HG03045 (cell line): ENCODE results near the gene AP3B1.

Source experiments
- ATAC-seq: cut with Tn5 transposase; IDR thresholded peaks from one replicate; pipeline ENCODE4 v1.9.1; 2021; ENCODE audit warnings: mild to moderate bottlenecking, moderate library complexity; ENCODE audit not compliant: unreplicated experiment

Gene AP3B1

GRCh38 chr5:77983482-77984199, 310.9 kb downstream of the AP3B1 start:
- ATAC-seq = no peak

GRCh38 chr5:77981820-77982219, 312.7 kb downstream of the AP3B1 start:
- ATAC-seq = no peak

- no peak for ATAC-seq
Measured at GRCh38 chr5:77974576-77974975, 319.9 kb downstream of the AP3B1 start.

DNA sequence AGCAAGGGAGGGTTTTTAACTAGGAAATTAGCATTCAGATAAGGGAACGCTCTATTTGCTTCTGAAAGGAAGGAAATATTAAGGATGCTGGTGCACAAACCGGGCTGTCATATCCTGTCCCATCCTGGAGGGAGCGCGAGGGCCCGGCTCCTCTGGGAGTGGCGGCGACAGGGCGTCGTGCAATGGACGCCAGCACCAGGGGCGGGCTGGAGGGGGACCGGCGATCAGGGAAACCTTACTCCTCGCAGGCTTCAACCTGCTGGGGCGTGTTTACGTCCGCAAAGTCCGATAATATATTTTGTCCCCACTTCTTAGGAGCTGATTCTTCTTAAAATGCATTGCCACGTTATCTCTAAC, 321.3 kb downstream of the AP3B1 start:
- no peak for ATAC-seq

GRCh38 chr5:77972469-77973252, 321.8 kb downstream of the AP3B1 start:
- no peak for ATAC-seq

GRCh38 chr5:77971776-77972468, 322.6 kb downstream of the AP3B1 start:
- no peak for ATAC-seq

- ATAC-seq = no peak
Measured at GRCh38 chr5:77970891-77971290, 323.6 kb downstream of the AP3B1 start.

DNA sequence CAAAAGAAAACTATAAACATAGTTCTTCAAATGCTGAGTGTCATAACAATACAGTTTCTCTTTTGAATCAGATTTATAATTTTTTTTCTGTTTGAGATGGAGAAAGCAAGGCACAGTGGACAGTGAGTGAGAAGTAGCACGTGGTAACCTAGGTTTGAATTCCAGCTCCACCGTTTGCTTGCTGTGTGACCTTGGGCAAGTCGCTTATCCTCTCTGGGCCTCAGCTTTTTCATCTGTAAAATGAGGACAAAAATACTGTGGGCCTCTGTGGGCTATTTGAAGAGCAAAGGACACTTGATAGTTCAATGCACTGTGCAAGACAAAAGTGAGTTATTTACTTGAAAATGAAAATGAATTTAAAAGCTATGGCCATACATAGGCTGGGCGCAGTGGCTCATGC, 330.7 kb downstream of the AP3B1 start:
- no peak for ATAC-seq

DNA sequence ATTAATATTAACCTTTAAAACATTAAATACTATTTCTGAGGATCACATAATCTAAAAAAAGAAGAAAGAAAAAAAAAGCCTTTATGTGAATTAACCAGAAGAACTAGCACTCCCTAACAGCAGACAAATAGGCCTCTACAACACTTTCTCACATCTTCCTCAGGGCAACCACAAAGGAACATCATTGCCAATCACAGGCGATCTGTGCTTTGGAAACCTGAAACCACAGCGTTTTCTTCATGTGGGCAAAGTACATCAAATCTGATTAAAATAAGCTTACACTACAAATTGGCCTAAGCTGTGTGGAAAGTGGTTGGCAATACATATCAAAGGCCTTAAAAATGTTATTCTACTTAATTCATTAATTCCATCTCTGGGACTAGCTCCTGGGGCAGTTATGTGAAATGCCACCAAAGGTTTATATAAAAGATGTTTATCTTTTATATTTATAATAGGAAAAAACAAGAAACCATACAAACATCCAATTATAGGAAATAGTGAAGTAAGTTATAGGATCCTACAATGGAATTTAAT, 333.6 kb downstream of the AP3B1 start:
- no peak for ATAC-seq

DNA sequence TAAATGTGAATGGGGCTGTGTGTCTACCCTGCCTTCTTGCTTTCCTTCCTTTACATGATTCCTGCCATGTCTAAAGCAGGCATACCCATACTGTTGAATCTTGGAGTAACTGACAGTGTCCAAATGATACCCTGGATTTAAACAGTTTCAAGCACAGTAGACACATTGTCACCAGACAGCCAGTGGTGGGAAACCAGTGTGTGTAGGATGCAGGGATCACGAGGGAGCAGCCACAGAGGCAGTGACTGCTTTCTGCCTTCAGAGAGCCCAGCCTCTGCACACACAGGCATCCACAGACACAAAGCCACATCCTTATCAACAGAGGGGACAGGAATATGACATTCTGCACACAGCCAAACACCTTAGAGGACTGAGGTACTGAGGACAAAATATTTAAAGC, 334.2 kb downstream of the AP3B1 start:
- no peak for ATAC-seq

DNA sequence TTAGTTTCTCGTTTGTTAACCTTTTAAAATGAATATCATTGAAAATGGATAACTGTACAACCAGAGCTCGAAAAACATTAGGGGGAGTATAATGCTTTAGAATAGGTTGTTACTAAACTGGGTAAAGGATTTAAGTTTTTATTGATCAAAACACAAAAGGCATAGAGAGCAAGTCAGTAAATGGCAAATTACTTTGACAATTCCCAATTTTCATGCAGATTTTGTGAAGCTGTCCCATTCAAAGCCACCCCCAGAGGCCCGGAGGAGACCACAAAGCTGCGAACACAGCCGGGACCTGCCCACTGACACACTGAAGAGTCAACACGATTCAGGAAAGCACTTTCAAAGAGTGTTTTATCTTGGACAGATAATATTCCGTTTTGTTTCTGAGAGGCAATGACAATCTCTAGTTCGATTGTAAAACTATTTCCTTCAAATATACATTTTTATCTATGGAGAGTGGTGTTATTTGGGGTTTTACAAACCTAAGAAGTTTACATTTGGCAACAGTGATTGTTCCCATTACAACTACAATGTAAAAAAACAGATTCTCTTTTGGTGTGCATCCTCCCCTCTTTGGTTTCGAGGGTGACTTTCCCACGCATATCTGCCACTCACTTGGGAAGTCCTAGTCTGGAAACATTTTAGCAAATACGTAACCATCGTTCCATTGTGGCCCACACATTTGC, 335.7 kb downstream of the AP3B1 start:
- ATAC-seq = no peak

DNA sequence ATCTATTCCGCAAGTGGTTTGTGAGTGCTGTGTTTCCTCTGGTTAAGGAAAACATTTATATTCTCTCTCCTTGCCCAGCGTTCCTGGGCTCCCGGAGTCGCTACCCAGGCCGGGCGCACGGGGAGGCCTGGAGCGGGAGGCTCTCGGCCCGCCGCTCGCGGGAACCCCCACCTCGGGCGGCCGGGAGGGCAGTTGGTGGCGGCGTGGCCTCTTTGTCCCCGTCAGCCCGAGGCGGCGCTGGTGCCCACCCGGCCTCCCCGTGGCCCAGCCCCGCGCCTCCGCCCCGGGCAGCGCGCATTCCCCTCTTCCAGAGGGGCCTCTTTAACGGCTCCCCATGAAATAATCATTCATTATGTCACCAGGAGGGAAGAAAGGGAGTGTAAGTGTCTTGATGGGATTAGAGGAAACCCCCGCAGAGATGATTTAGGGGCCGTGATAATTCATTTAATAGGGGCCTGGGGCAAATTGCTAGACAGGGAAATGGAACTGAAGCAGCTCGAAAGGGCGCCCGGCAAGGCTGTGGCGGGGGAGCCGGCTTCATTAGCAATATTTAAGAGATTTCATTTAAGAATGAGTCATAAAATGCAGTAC, 336.5 kb downstream of the AP3B1 start:
- no peak for ATAC-seq

GRCh38 chr5:77957516-77957915, 337.0 kb downstream of the AP3B1 start:
- no peak for ATAC-seq

GRCh38 chr5:77957081-77957480, 337.4 kb downstream of the AP3B1 start:
- no peak for ATAC-seq

DNA sequence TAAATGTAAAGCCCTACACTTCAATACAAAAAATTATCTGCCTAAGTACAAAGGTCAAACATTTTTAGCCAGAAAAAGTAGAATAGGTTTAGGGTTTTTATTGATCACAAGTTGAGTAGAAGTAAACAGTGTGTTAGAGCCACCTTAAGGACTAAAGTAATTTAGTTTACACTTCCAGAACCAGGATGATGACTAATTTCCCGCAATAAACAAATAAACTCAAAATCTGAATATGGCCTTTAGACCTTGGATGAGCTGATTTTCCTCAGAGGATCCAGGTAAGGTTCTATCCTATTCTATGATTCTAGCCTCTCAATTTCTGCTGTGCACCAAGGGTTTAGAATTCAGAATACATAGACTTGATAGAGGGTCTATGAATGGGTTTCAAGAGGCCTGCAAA, 338.9 kb downstream of the AP3B1 start:
- ATAC-seq = no peak

GRCh38 chr5:77953374-77953773, 341.1 kb downstream of the AP3B1 start:
- ATAC-seq = no peak

DNA sequence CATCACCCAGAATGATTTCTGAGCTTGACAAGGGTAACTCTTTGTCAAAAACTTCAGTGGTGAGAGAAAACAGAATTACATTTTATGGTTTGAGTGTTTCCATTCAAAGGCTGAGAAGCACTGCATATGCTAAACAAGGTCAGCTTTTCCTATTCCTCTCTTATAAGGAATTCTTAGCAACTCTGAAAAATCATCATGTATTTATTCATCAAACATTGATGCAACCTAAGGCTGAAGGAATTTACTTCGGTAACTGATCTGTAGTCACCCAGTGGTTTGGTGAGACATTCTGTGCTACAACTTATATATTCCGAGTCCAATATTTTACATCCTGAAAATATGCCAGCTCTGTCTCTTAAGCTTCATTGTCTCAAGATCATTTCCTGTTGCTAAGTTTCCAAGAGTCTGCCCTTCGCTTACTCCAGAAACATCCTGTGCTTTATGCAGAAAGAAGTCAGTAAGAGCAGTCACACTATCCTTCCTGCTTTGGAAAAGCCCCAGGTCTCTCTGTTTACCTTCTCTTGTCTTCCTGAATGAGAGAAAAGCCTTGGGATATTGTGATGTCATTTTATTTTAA, 341.8 kb downstream of the AP3B1 start:
- no peak for ATAC-seq
